Neural progenitor cell (in vitro differentiated cells): ENCODE results near the gene TBC1D14.

Source experiments
- CTCF ChIP-seq: fragments of 200-600 bp; sonication (generic); IDR thresholded peaks from 2 replicates; pipeline ENCODE4 v1.5.1; 2017; ENCODE audit warnings: antibody characterized with exemption, mild to moderate bottlenecking
- EZH2 ChIP-seq: fragments of 200-600 bp; sonication (generic); IDR thresholded peaks from 2 replicates; pipeline ENCODE4 v1.6.1; 2017; ENCODE audit warnings: antibody characterized with exemption, mild to moderate bottlenecking, moderate library complexity

GRCh38 chr4:6974138-6974848 lies 64.7 kb downstream of the TBC1D14 start:
- TF ChIP-seq CTCF (peak; percentile 84), EZH2 (no peak)
